GM10248 (cell line): Measurements from ENCODE around the gene TMEM87B.
"Not testable (repeated sequence)": the region's sequence is repeated elsewhere in the genome, so short reads cannot be mapped to it uniquely, and the experiment has no call there.

Source experiments
- CTCF ChIA-PET: fragments of 300-600 bp; sonication (Branson Sonifier 250); formaldehyde crosslinking; extraction: SDS; loops from one replicate; lab custom pipeline; 2021; ENCODE audit warnings: antibody characterized with exemption; lab: Yijun Ruan, JAX
- POLR2A ChIA-PET: fragments of 350-650 bp; sonication (Branson Sonifier 250); formaldehyde crosslinking; extraction: SDS; loops from one replicate; lab custom pipeline; 2020; ENCODE audit warnings: antibody characterized with exemption; lab: Yijun Ruan, JAX
- DNase-seq: peaks from one replicate; pipeline ENCODE4 v3.0.0; 2012; ENCODE audit errors: extremely low spot score
- CTCF ChIP-seq: IDR thresholded peaks from 2 replicates; pipeline ENCODE4 v1.5.1; 2012; ENCODE audit warnings: mild to moderate bottlenecking, low read depth; ENCODE audit errors: extremely low read depth, missing control alignments, control extremely low read depth

The TMEM87B gene

DNA sequence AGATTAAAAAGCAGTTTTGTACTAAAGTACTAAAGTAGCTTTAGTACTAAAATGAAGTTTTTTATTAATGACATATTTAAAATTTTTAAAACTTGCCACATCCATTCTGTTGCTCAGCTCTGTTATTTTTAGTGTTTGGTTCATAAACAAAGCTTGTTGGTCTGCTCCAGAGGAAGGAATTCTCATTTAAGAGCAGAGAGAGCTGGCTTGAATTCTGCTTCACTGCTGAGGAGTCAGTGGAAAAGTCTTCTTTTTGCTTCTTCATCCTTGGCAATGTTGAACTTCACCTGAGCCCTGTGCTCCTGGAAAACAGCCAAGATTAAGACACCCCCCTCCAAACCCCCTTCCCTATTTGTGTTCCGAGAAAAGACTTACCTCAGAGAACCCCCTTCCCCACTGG is 40.6 kb downstream of the TMEM87B start:
- no peak for TF ChIP-seq CTCF
- DNase-seq: no peak
- ChIA-PET POLR2A (no interaction called here), CTCF (interaction anchor here (1.1 kb wide), 1 partner anchor 9 kb away, joined by 4 read pairs; no protein-coding TSS in a partner anchor)

DNA sequence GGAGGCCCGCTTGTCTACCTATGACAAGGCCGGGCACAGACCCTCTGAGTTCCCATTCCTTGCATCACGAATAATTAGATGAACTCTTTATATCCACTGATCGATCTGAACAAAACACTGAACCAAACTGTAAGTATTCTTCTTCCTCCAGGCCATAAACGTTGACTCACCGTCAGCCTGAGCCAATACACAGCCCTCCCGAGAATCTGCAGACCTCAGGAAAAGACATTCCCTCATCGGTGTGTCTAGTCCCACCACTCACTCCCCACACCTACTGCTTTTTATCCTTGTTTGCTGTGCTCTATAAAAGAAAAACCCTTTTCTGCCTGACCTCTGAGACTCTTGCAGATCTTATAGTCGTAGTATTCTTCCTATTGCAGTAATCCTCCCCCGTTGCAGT is 41.0 kb downstream of the TMEM87B start:
- no peak for DNase-seq
- TF ChIP-seq CTCF: no peak
- ChIA-PET CTCF (interaction anchor here (1.1 kb wide), 1 partner anchor 10 kb away, joined by 4 read pairs; no protein-coding TSS in a partner anchor), POLR2A (no interaction called here)

- POLR2A ChIA-PET: no interaction called here
- CTCF ChIA-PET: interaction anchor here (1.4 kb wide), 1 partner anchor 18 kb away, joined by 4 read pairs; no protein-coding TSS in a partner anchor
- DNase-seq: no peak
These were observed 53.2 kb downstream of the TMEM87B start for GRCh38 chr2:112108178-112108832.

DNA sequence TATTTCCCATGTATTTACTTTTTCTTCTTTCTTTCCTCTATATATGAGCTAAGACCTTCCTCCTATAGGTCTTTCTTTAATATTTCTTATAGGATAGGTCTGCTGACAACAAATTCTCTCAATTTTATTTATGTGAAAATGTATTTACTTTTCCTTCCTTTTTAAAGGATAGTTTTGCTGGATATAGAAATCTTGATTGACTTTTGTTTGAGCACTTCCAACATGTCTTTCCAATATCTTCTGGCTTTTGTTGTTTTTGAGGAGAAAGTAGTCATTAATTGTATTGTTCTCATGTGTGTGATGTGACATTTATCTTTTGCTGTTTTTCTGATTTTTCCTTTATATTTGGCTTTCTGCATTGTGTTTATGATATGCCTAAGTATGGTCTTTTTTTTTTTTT is 54.2 kb downstream of the TMEM87B start:
- ChIA-PET CTCF (interaction anchor here (1.4 kb wide), 1 partner anchor 19 kb away, joined by 4 read pairs; no protein-coding TSS in a partner anchor), POLR2A (no interaction called here)
- no peak for TF ChIP-seq CTCF
- DNase-seq: no peak

More at GRCh38 chr2:112108178-112108832, 53.2 kb downstream of the TMEM87B start:
- no peak for TF ChIP-seq CTCF

DNA sequence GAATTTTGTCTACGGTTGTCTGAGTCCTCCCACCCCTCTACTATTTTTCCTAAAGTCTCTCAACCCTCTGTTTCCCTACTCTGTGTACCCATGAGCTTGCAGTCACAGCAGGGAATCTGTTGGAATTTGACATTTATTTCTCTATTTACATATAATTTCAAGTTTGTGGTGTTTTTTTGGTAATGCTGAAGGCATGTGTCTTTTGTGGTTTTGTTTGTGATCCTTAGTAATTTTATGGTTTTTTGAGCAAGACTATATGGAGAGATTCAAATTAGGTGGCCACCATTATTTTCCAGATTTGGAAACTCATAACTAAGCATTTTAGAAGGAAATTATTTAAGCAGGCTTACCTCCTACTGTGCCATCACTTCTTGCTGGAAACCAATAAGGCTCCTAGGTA is 55.9 kb downstream of the TMEM87B start:
- DNase-seq: no peak
- ChIA-PET CTCF (no interaction called here), POLR2A (no interaction called here)
- no peak for TF ChIP-seq CTCF

GRCh38 chr2:112113354-112113753 is 58.3 kb downstream of the TMEM87B start:
- DNase-seq, CTCF ChIA-PET, POLR2A ChIA-PET: not testable (repeated sequence)

DNA sequence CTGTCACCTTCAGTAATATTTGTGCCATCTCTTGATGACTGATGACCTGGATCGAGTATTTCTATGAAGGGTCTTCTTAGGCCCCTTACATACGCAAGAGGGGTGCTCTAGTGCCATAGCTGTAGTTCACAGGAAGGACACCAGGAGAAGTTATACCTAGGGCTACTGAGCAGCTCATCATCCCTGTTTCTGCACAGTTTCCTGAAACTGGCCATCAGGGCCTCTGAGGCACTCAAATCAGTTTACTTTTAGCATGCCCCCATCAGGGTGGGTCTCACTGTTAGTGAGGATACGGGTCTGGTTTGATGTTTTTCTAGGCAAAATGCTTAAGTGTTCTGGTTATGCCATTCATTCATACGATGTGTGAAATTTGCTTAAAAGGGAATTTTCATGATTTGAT is 63.1 kb downstream of the TMEM87B start:
- TF ChIP-seq CTCF: no peak
- ChIA-PET POLR2A (no interaction called here), CTCF (interaction anchor here (1.6 kb wide), 1 partner anchor 30 kb away, joined by 7 read pairs; no protein-coding TSS in a partner anchor)
- DNase-seq: no peak
